Activated naive CD8-positive, alpha-beta T cell treated with anti-CD3 and anti-CD28 coated beads, Interleukin-2, amount 50 U/mL, for 16 hours (primary cell): ENCODE results near the gene TP53I13.

Experiments
- DNase-seq: peaks from one replicate; pipeline ENCODE4 v3.0.0-alpha.2; 2020; ENCODE audit warnings: low read depth, low spot score

TP53I13 gene

GRCh38 chr17:29567304-29567553 lies 1.3 kb upstream of the TP53I13 start:
- DNase-seq = no peak

DNA sequence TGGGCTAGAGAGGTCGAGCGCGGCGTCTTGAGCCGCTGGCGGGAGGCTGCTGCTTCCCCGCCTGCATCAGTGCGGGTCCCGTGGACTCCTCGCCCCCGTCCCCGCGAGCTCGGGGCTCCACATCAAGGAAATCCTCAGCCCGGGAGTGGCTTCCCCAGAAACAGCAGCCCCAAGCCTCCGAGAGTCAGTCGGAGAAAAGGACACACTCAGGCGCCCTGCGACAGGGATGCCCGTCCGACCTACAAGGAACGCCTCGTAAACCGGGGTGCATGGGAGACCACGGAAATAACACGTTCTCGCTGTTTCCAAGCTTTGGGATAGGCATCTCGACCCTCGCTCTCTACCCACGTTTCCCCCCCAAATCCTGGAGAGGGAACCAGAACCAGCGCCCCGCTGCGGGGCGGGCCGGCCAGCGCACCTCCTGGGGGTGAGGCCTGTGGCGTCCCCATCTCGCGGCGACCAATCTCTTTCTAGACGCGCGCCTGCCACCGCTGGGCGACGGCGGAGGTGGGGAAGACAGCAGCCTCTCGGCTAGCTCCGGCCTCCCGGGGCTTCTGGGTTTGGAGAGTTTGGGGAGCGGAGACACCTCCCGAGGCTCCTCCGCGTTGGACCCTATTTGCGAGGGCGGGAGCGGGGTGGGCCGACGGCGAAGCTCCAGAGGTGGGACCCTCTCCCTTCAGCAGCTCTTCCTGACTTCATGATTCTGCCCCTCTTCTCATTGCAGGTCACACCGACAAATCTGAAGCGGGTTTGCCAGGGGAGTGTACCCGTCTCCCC lies 759 bp upstream of the TP53I13 start:
- no peak for DNase-seq

DNA sequence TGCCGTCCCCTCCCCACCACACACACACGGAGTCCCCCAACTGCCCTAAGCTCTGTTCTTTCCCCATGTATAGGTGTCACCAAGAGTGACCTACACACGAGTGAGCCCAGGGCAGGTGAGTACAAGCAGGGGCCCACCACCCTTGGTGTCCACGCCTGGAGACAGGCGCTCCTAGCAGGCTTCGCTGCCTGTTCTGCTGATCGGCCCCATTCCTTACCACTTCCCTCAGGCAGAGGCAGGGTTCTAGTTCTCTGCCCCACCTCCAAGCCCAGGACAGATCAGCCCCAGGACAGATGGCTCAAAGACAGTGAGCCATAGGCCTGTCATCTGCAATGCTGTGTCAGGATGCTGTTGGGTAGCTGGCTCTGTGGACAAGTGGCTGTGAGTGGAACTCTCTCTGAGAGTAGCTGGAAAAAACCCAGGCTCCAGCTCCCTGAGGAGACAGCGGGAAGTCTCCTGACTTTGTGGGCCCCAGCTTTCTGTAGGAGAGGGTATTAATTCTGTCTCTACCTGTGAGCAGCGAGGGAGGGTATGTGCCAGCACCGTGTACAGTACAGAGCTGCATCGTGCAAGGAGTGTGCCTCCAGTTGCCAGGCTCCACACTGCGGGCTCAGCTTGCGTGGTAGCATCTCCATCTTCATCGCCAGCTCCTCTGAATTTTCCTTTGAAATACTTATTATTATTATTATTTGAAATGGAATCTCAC lies 897 bp downstream of the TP53I13 start:
- DNase-seq = no peak

- DNase-seq = no peak
Measured at GRCh38 chr17:29570521-29570920, 2.0 kb downstream of the TP53I13 start.

DNA sequence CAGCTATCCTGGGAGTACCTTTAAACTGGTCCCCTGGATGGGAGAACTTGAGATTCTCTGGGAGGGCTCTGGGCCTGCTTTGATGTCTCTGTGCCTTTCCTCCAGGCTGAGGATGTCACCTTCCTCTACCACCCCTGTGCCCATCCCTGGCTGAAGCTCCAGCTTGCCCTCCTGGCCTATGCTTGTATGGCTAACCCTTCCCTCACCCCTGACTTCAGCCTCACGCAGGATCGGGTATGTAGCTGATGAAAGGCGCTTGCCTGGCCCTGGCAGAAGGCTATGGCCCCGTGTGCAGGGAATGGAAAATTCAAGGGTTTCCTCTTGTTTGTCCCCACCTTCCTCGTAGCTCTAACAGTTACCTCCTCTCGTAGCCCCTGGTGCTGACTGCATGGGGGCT lies 3.0 kb downstream of the TP53I13 start:
- no peak for DNase-seq

DNA sequence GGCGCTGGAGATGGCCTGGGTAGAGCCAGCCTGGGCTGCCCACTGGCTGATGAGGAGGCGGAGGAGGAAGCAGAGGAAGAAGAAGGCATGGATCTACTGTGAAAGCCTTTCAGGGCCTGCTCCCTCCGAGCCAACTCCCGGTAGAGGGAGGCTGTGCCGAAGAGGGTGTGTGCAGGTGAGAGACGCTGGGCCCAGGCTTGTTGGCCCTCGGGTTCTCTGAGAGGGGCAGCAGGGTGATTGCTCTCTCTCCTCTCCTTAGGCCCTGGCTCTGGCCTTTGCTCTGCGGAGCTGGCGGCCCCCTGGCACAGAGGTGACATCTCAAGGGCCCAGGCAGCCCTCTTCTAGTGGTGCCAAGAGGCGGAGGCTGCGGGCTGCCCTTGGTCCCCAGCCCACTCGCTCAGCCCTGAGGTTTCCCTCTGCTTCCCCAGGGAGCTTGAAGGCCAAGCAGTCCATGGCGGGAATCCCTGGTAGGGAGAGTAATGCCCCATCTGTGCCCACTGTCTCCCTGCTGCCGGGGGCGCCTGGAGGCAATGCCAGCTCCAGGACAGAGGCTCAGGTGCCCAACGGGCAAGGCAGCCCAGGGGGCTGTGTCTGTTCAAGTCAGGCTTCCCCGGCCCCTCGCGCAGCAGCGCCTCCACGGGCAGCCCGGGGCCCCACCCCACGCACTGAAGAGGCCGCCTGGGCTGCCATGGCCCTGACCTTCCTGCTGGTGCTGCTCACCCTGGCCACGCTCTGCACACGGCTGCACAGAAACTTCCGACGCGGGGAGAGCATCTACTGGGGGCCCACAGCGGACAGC lies 3.6 kb downstream of the TP53I13 start:
- no peak for DNase-seq

GRCh38 chr17:29572691-29573557 lies 4.4 kb downstream of the TP53I13 start:
- DNase-seq = no peak

DNA sequence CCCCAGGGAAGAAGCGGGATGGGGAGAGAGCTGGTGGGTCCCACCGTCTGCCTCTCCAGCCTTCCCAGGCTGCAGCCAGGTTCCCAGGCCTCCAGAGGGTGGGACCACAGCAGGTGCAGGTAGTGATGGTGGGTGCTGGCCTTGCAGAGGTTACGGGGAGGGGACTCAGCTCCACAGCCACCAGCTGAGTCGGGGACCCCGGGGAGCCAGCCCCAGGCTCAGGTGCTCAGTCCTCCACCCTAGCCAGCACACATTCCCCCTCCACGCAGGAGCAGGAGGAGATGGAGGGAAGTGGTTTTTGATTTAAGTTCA lies 5.0 kb downstream of the TP53I13 start:
- no peak for DNase-seq

- DNase-seq = no peak
Measured at GRCh38 chr17:29573871-29574731, 5.6 kb downstream of the TP53I13 start.

- no peak for DNase-seq
Measured at GRCh38 chr17:29574732-29575510, 6.4 kb downstream of the TP53I13 start.

GRCh38 chr17:29575511-29576213 lies 7.2 kb downstream of the TP53I13 start:
- no peak for DNase-seq

GRCh38 chr17:29576214-29577000 lies 7.9 kb downstream of the TP53I13 start:
- DNase-seq = no peak

- DNase-seq = no peak
Measured at GRCh38 chr17:29577001-29577370, 8.5 kb downstream of the TP53I13 start.

- no peak for DNase-seq
Measured at GRCh38 chr17:29577385-29578211, 9.1 kb downstream of the TP53I13 start.

DNA sequence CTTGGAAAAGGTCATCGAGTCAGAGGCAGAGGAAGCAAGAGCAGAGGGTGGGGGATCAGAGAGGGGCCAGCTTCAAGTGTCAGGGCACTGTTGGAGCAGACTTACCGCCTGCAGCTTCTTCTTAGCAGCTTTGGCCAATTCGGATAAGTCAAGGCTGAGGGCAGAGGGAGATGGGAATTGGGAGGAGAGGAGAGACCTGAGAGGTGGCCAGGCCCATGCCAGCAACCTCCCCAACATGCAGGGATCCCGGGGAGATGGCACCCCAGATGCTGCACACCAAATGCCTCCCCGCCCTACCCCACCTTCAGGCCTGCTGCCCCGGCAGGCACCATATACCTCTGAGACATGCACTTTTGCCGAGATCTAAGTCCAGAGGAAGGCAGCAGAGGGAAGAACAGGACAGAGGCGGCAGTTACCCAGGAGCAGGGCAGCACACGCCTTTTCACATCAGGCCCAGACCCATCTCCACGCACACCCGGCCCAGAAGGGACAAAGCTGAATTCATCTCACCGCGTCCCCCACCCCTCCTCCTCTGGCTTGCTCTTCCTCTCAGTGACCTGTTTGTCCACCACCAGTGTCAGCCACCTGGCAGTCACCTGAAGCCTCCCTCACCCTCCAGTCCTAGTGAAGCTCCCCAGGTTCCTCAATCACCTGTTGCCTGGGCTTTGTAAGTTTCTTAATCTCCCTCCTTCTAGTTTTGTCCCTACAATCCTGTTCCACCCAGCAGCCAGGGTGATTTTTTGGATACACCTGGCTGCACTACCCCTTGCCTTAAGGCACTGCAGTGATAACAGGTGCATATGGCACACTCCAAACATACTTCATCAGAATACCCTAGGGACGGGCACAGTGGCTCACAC lies 10.4 kb downstream of the TP53I13 start:
- no peak for DNase-seq

- peak; percentile 84 for DNase-seq
Measured at GRCh38 chr17:29579866-29580771, 11.6 kb downstream of the TP53I13 start.
